Adipocyte (in vitro differentiated cells): ENCODE measurements around the gene SH3BP1.

Experiments used
- DNase-seq: peaks from one replicate; pipeline ENCODE4 v3.0.0-alpha.2; 2015; ENCODE audit warnings: low read depth
- H3K27me3 ChIP-seq: replicated peaks from 2 replicates; pipeline ENCODE4 v1.7.0; 2013; ENCODE audit warnings: mild to moderate bottlenecking, low read length, moderate library complexity; ENCODE audit not compliant: control insufficient read depth, insufficient read depth
- H3K36me3 ChIP-seq: 2 replicates; pipeline ENCODE4 v1.7.0; 2013; ENCODE audit warnings: low read length, mild to moderate bottlenecking, moderate library complexity; ENCODE audit not compliant: control insufficient read depth, insufficient read depth, severe bottlenecking
- H3K4me1 ChIP-seq: 2 replicates; pipeline ENCODE4 v1.7.0; 2013; ENCODE audit warnings: mild to moderate bottlenecking, low read length, moderate library complexity; ENCODE audit not compliant: control insufficient read depth, insufficient read depth
- H3K4me3 ChIP-seq: 2 replicates; pipeline ENCODE4 v1.7.0; 2013; ENCODE audit warnings: mild to moderate bottlenecking, low read length, moderate library complexity
- H3K9ac ChIP-seq: 2 replicates; pipeline ENCODE4 v1.7.0; 2013; ENCODE audit warnings: mild to moderate bottlenecking, low read length, moderate library complexity
- H3K9me3 ChIP-seq: 2 replicates; pipeline ENCODE4 v1.7.0; 2013; ENCODE audit warnings: mild to moderate bottlenecking, low read length, moderate library complexity; ENCODE audit not compliant: control insufficient read depth

SH3BP1 gene

GRCh38 chr22:37618072-37618656, 21.3 kb upstream of the SH3BP1 start:
- DNase-seq, result no peak
- Histone ChIP-seq H3K9me3 (no peaks in the 10 kb centered on the region), H3K4me1 (peaks cover 11% of the 10 kb centered on the region), H3K36me3 (peaks cover 53% of the 10 kb centered on the region), H3K27me3 (no peaks in the 10 kb centered on the region), H3K9ac (no peak overlapping the region), H3K4me3 (no peak overlapping the region)

- peaks cover 53% of the 10 kb centered on the region for H3K36me3 ChIP-seq
Measured at GRCh38 chr22:37618674-37619073, 20.8 kb upstream of the SH3BP1 start.

GRCh38 chr22:37619991-37620390, 19.5 kb upstream of the SH3BP1 start:
- Histone ChIP-seq H3K4me1 (peaks cover 5% of the 10 kb centered on the region), H3K9me3 (no peaks in the 10 kb centered on the region), H3K9ac (no peak overlapping the region), H3K36me3 (peaks cover 56% of the 10 kb centered on the region), H3K4me3 (no peak overlapping the region), H3K27me3 (no peaks in the 10 kb centered on the region)
- DNase-seq, result no peak

More at GRCh38 chr22:37618674-37619073, 20.8 kb upstream of the SH3BP1 start:
- Histone ChIP-seq H3K9ac (no peak overlapping the region), H3K4me1 (peaks cover 6% of the 10 kb centered on the region), H3K4me3 (no peak overlapping the region), H3K9me3 (no peaks in the 10 kb centered on the region), H3K27me3 (no peaks in the 10 kb centered on the region)
- no peak for DNase-seq

GRCh38 chr22:37621352-37621860, 18.1 kb upstream of the SH3BP1 start:
- Histone ChIP-seq H3K27me3 (no peaks in the 10 kb centered on the region), H3K9me3 (no peaks in the 10 kb centered on the region), H3K4me1 (peaks cover 18% of the 10 kb centered on the region), H3K9ac (no peak overlapping the region), H3K4me3 (no peak overlapping the region), H3K36me3 (peaks cover 48% of the 10 kb centered on the region)
- DNase-seq, result no peak

GRCh38 chr22:37623075-37624016, 16.1 kb upstream of the SH3BP1 start:
- peaks cover 32% of the 10 kb centered on the region for H3K4me1 ChIP-seq
- peak overlapping the region; percentile 24 for H3K9ac ChIP-seq
- no peak overlapping the region for H3K4me3 ChIP-seq
- no peaks in the 10 kb centered on the region for H3K9me3 ChIP-seq
- no peaks in the 10 kb centered on the region for H3K27me3 ChIP-seq
- H3K36me3 ChIP-seq, result peaks cover 33% of the 10 kb centered on the region
- peak; percentile 81 for DNase-seq

- H3K4me1 ChIP-seq, result peaks cover 32% of the 10 kb centered on the region
- H3K9ac ChIP-seq, result peak overlapping the region; percentile 24
- H3K4me3 ChIP-seq, result no peak overlapping the region
- no peaks in the 10 kb centered on the region for H3K9me3 ChIP-seq
- H3K27me3 ChIP-seq, result no peaks in the 10 kb centered on the region
- peaks cover 29% of the 10 kb centered on the region for H3K36me3 ChIP-seq
- no peak for DNase-seq
Measured at GRCh38 chr22:37624017-37624365, 15.5 kb upstream of the SH3BP1 start.

- Histone ChIP-seq H3K9ac (no peak overlapping the region), H3K4me1 (peaks cover 32% of the 10 kb centered on the region), H3K36me3 (peaks cover 32% of the 10 kb centered on the region), H3K4me3 (no peak overlapping the region), H3K27me3 (no peaks in the 10 kb centered on the region), H3K9me3 (no peaks in the 10 kb centered on the region)
- no peak for DNase-seq
Measured at GRCh38 chr22:37624876-37625275, 14.6 kb upstream of the SH3BP1 start.

GRCh38 chr22:37625737-37626136, 13.7 kb upstream of the SH3BP1 start:
- DNase-seq, result no peak
- Histone ChIP-seq H3K36me3 (peaks cover 29% of the 10 kb centered on the region), H3K27me3 (no peaks in the 10 kb centered on the region), H3K4me1 (peaks cover 32% of the 10 kb centered on the region), H3K9ac (peak overlapping the region; percentile 77), H3K4me3 (no peak overlapping the region), H3K9me3 (no peaks in the 10 kb centered on the region)

GRCh38 chr22:37626144-37626543, 13.3 kb upstream of the SH3BP1 start:
- Histone ChIP-seq H3K9me3 (no peaks in the 10 kb centered on the region), H3K4me1 (peaks cover 32% of the 10 kb centered on the region), H3K36me3 (peaks cover 28% of the 10 kb centered on the region), H3K27me3 (no peaks in the 10 kb centered on the region), H3K9ac (peak overlapping the region; percentile 77), H3K4me3 (peak overlapping the region; percentile 6)
- DNase-seq, result peak; percentile 69

- Histone ChIP-seq H3K4me1 (peaks cover 32% of the 10 kb centered on the region), H3K27me3 (no peaks in the 10 kb centered on the region), H3K36me3 (peaks cover 27% of the 10 kb centered on the region), H3K4me3 (peak overlapping the region; percentile 6), H3K9me3 (no peaks in the 10 kb centered on the region), H3K9ac (peak overlapping the region; percentile 77)
- DNase-seq, result no peak
Measured at GRCh38 chr22:37626556-37627075, 12.9 kb upstream of the SH3BP1 start.

GRCh38 chr22:37627121-37627520, 12.3 kb upstream of the SH3BP1 start:
- peaks cover 32% of the 10 kb centered on the region for H3K4me1 ChIP-seq
- no peaks in the 10 kb centered on the region for H3K27me3 ChIP-seq
- no peaks in the 10 kb centered on the region for H3K9me3 ChIP-seq
- no peak for DNase-seq
- H3K4me3 ChIP-seq, result no peak overlapping the region
- peak overlapping the region; percentile 73 for H3K9ac ChIP-seq
- peaks cover 28% of the 10 kb centered on the region for H3K36me3 ChIP-seq
